SK-N-SH (cell line): ENCODE data around the gene NDUFA3.

Experiments used
- CHD2 ChIP-seq: fragments of 150-350 bp; IDR thresholded peaks from 2 replicates; pipeline ENCODE4 v1.6.1; 2018; ENCODE audit warnings: low read length; ENCODE audit not compliant: partially characterized antibody
- EP300 ChIP-seq, 2 experiments: IDR thresholded peaks; 2 replicates each; pipeline versions ENCODE4 v1.4.0 to v1.6.1; 2012; ENCODE audit warnings: borderline replicate concordance in 1 of 2, low read depth in 1 of 2, low read length in 1 of 2
- FOXM1 ChIP-seq: IDR thresholded peaks from 2 replicates; pipeline ENCODE4 v1.4.0; 2012; ENCODE audit warnings: low read depth, mild to moderate bottlenecking
- GABPA ChIP-seq: IDR thresholded peaks from 2 replicates; pipeline ENCODE4 v1.4.0; 2012; ENCODE audit warnings: low read depth, mild to moderate bottlenecking
- GATA2 ChIP-seq: sonication (generic); formaldehyde crosslinking; IDR thresholded peaks from 2 replicates; pipeline ENCODE4 v1.5.0; 2020; ENCODE audit warnings: mild to moderate bottlenecking, missing genetic modification reagents
- NFIC ChIP-seq: IDR thresholded peaks from 2 replicates; pipeline ENCODE4 v1.4.0; 2012; ENCODE audit warnings: borderline replicate concordance
- SMC3 ChIP-seq: IDR thresholded peaks from 2 replicates; pipeline ENCODE4 v1.6.1; 2012; ENCODE audit warnings: low read depth, low read length, improper control_type of control experiment
- TAF1 ChIP-seq: IDR thresholded peaks from 2 replicates; pipeline ENCODE4 v1.6.1; 2012; ENCODE audit warnings: low read depth, mild to moderate bottlenecking, low read length, moderate library complexity, borderline replicate concordance
- TCF12 ChIP-seq: IDR thresholded peaks from 2 replicates; pipeline ENCODE4 v1.4.0; 2012
- TF ChIP-seq, protein P1 (sequence below): fragments of 200-600 bp; sonication (generic); IDR thresholded peaks from 2 replicates; pipeline ENCODE4 v1.6.1; 2017; ENCODE audit warnings: antibody characterized with exemption, mild to moderate bottlenecking, moderate library complexity
- TF ChIP-seq, protein P2 (sequence below): IDR thresholded peaks from 2 replicates; pipeline ENCODE4 v1.4.0; 2012; ENCODE audit warnings: low read depth

DNA sequence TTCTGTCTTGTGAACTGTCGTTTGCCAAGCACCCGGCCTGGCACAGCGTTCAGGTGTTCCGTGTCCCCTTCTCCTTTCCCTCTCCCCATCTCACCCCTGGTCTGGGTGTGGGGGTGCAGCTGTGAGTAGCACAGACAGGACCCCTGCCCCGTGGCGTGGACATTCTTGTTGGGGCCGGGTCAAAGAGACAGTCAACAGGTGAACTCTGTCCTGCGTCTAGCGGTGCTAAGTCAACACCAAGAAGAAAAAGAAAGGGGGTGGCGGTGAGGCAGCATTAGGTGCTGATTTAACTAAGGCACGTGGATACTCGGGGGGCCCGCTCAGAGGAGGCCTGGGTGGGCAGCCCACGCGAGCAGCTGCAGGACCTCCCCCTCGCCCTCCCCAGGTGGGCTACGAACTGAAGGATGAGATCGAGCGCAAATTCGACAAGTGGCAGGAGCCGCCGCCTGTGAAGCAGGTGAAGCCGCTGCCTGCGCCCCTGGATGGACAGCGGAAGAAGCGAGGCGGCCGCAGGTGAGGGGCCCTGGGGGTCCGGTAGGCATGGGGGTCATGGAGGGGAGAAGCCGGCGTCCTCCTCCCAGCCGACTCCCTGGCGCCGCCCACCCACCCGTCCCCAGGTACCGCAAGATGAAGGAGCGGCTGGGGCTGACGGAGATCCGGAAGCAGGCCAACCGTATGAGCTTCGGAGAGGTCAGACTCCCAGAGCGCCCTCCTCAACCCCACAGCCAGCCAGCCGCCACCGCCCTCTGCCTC is 25.2 kb downstream of the NDUFA3 start:
- TF ChIP-seq CHD2: no peak
- TF ChIP-seq EP300 (IDR thresholded peaks at IDR 0.05; ENCODE audit: borderline replicate concordance in 1 of 2, low read depth in 1 of 2, low read length in 1 of 2): no peak
- TF ChIP-seq GABPA: no peak
- TF ChIP-seq, protein P1, sequence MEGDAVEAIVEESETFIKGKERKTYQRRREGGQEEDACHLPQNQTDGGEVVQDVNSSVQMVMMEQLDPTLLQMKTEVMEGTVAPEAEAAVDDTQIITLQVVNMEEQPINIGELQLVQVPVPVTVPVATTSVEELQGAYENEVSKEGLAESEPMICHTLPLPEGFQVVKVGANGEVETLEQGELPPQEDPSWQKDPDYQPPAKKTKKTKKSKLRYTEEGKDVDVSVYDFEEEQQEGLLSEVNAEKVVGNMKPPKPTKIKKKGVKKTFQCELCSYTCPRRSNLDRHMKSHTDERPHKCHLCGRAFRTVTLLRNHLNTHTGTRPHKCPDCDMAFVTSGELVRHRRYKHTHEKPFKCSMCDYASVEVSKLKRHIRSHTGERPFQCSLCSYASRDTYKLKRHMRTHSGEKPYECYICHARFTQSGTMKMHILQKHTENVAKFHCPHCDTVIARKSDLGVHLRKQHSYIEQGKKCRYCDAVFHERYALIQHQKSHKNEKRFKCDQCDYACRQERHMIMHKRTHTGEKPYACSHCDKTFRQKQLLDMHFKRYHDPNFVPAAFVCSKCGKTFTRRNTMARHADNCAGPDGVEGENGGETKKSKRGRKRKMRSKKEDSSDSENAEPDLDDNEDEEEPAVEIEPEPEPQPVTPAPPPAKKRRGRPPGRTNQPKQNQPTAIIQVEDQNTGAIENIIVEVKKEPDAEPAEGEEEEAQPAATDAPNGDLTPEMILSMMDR: no peak
- TF ChIP-seq SMC3: no peak
- TF ChIP-seq FOXM1: no peak
- TF ChIP-seq TAF1: no peak
- TF ChIP-seq GATA2 (CRISPR knock-in tag): no peak
- TF ChIP-seq, protein P2, sequence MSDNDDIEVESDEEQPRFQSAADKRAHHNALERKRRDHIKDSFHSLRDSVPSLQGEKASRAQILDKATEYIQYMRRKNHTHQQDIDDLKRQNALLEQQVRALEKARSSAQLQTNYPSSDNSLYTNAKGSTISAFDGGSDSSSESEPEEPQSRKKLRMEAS: no peak
- no peak for TF ChIP-seq TCF12
- TF ChIP-seq NFIC: no peak
